HG03280 (cell line): ENCODE results near the gene STK32C.

Source experiments
- ATAC-seq: cut with Tn5 transposase; IDR thresholded peaks from one replicate; pipeline ENCODE4 v1.9.1; 2021; ENCODE audit warnings: mild to moderate bottlenecking, moderate library complexity; ENCODE audit not compliant: unreplicated experiment

STK32C gene

DNA sequence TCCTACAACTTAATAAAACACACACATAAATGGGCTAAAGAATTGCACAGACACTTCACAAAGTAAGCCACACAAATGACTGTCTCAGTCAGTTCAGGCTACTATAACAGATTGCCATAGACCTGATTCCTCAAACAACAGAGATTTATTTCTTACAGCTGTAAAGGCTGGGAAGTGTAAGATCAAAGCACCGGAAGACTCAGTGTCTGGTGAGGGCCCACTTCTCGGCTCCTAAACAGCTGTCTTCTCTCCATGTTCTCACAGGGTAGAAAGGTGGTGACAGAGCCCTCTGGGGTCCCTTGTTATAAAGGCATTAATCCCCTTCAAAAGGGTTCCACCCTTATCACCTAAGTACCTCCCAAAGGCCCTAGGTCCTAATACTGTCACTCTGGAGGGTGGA, 18.3 kb downstream of the STK32C start:
- ATAC-seq = no peak

DNA sequence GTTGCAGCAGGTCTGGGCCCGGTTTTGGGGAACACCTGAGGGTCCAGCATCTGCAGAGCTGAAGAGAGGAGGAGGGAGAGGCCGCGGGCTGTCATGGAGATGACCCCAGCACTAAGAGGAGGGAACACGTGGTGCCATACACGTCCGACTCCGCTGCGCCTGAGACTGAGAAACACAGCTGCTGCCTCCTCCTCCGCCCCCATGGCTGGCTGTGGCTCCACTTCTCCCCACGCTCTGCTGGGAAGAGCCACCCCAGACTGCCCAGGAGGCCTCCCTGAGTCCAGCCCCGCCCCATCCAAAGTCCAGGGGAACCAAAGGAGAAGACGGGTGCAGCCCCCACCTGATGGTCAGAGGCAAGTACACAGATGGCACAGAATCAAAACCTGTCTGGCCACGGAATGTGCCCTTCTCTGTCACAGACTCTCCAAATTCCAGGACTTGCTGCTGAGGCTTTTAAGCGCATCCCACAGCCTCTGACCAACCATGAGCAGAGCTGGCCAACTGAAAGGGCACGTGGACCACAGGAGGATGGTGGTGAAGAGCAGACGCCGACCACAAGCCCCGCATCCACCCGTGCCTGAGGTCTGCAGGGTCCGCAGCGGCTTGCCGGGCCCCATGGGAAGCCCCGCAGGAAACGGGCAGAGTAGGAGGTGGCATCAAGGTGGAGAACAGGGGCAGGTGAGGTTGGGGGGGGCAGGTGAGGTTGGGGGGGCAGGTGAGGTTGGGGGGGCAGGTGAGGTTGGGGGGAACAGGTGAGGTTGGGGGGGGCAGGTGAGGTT, 24.0 kb downstream of the STK32C start:
- ATAC-seq = no peak

DNA sequence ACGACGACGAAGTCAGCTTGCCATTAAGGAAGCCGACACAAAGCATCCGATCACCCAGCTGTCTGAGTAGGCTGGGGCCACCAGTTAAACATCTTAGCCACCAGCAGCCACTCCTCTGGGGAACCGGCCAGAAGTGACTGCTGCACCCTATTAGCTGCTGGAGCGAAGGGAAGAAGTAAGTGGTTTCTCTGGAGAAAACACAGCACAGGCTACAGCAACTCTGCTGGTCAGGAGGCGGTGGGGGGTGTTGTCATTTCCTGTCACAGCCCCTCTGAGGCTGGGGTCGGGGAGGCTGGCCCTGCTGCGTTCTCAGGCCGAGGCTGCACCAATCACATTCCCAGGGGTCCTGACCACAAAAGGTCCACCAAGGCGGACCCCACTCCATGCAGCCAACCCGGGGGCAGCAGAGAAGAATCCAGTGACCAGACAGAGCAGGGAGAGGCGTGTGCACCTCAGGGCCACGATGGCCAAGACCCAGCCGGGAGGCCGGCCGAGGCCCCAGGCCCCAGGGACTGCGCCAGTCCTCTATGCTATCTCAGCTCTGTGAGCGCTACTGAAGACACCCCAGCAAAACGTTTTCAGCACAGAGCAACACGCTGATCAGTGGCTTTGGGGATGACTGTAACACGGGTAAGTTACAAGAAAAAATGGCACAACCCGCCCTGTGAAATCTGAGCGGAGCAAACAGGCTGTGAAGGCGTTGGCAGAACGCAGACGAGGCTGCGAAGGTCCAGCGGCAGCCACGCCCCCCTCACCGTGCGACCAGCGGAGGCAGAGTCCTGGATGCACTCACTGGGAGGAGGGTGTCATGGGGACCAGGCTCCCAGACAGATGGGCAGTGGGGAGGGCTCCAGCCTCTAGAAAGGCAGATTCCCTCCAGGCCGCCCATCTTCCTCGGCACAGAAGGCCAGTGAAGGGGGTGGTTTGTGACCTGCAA, 24.8 kb downstream of the STK32C start:
- no peak for ATAC-seq

DNA sequence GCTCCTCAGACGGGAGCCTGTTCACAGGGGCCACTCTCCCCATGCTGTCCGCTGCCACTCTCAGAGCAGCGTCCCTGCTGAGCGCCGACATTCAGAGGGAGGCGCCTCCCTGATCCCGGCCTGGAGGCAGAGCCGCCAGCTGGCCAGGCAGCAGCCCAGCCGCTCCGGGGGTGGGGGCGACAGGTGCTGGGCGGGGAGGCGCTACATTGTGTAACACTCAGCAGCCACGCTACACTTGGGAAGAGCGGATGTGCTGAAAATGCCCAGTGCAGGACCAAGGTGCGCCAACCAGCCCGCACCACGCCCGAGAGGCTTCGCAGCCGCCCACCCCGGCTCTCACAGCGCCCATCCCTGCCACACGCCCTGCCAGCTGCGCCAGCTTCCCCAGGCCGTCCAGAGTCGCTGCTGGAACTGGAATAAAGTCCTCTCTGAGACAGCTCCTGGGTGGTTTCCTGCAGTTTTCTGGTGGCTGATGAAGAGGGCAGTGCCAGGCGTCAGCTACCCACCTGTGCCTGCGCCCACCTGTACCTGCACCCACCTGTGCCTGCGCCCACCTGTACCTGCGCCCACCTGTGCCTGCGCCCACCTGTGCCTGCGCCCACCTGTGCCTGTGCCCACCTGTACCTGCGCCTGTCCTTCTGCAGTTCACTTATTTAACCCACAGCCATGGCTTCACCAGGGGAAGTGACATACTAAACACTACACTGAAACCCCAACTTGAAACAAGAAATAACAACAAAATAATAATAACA, 25.7 kb downstream of the STK32C start:
- ATAC-seq = no peak

DNA sequence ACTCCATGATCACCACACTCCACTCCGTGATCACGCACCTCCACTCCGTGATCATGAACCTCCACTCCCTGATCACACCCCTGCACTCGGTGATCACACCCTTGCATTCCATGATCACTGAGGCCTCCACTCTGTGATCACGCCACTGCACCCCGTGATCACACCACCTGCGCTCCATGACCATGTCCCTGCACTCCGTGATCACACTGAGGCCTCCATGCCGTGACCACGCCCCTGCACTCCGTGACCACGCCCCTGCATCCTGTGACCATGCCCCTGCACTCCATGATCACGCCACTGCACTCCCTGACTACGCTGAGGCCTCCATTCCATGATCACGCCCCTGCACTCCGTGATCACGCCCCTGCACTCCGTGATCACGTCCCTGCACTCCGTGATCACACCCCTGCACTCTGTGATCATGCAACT, 27.1 kb downstream of the STK32C start:
- no peak for ATAC-seq

DNA sequence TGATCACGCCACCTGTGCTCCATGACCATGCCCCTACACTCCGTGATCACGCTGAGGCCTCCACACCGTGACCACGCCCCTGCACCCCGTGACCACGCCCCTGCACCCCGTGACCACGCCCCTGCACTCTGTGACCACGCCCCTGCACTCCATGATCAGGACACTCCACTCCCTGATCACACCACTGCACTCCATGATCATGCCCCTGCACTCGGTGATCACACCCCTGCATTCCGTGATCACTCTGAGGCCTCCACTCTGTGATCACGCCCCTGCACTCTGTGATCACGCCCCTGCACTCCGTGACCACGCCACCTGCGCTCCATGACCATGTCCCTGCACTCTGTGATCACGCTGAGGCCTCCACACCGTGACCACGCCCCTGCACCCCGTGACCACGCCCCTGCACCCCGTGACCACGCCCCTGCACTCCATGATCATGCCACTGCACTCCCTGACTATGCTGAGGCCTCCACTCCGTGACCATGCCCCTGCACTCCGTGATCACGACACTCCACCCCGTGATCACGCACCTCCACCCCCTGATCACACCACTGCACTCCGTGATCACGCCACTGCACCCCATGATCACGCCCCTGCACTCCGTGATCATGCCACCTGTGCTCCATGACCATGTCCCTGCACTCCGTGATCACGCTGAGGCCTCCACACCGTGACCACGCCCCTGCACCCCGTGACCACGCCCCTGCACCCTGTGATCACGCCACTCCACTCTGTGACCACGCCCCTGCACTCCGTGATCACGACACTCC, 27.7 kb downstream of the STK32C start:
- no peak for ATAC-seq

DNA sequence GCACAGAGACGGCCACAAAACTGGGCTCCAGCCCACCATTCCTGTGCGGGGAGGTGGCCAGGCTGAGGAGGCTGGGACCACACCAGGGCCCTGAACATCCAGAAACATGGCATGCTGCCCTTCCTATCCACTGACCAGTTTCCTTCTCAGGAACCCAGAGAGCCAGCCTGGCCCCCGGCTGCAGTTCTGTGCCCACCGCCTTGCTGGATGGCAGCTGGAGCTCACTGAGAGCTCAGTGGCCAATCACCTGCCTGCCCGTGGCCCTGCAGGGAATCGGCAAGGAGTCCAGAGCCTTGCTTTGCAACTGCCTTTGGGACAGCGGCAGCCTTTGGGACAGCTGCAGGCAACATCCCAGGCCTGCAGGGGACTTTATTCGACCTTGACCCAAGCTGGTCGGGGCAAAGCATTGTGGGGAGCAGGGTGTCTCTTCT, 30.4 kb downstream of the STK32C start:
- ATAC-seq = no peak

DNA sequence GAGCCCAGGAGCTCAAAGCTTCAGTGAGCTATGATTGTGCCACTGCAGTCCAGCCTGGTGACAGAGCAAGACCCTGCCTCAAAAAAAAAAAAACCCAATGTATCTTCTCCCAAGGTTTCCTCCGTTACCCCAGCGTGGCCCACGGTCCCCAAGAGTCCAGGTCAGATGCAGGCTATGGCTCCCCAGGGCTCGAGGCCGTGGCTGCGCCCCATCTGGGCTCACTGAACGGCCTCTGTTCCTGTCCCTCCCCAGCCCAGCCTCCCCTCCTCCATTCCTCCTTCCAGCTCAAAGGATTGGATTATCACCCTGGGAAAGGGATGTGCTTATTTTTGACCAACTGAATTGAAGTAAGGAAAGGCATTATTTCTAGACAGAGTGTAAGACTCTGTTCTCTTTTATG, 31.0 kb downstream of the STK32C start:
- no peak for ATAC-seq

DNA sequence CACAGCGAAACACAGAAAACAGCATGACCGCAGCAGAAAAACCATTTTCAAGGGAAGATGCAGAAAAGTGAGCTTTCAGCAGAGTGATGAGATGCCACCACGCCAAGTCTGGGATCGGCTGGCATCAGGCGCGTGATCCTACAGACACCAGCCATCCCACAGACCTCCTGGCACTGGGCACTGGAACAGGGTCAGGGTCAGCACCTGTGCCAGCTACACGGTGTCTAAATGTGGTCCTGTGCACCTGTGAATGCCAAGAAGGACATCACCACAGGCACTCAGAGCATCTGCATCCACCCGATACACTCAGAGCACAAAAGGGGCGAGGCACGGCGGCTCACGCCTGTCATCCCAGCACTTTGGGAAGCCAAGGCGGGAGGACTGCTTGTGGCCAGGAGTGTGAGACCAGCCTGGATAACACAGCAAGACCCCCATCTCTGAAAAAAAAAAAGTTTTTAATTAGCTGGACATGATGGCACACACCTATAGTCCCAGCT, 31.5 kb downstream of the STK32C start:
- no peak for ATAC-seq

DNA sequence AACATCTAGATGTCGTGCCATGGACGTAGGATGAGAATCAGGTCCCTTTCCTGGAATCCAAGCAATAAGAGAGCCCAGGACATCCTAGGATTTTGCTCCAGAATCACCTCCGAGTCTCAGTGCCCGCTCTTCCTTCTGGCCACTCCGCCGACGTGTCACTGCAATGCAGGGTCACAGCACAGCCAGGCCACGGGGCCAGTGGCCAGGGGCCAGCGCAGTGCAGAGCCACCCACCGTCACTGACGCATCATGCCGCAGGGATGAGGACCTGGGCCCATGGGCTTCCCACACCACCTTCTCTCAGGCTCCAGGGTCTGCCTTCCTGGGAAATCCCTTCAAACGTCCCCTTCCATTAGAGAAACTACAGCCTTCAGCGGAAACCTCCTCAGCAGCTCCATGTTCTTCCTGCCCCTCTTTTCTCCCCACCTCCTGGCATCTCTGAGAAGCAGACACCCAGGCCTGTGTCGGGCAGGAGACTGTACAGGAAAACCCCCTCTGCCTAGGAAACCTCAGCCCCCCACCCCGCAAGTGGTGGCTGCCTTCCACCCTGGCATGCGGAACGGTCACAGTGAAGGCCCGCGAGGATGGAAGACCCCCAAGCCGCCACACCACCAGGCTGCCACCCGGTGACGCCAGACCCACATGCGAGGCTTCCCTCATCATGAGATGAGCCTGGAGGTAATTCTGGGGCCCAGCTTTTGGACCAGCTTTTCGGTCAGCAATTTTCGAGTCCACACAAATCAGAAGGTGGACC, 32.1 kb downstream of the STK32C start:
- ATAC-seq = no peak

DNA sequence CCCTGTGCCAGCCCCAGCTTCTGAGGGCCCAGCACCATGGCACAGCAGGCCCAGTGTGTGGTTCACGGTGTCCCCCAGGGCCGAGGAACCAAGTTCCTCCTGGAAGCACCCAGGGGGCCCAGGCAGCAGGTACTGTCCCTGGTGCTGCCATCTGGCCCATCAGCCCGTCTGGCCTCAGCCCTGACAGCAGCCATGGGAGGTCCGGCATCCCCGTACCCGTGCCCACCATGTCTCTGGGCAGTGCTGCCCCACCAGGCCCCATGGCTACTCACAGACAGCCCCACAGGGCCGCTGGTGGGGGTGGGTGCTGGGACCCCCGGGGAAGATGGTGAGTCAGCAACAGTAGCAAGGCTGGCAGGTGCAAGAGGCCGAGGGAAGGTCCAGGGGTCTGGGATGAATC, 32.8 kb downstream of the STK32C start:
- ATAC-seq = no peak

DNA sequence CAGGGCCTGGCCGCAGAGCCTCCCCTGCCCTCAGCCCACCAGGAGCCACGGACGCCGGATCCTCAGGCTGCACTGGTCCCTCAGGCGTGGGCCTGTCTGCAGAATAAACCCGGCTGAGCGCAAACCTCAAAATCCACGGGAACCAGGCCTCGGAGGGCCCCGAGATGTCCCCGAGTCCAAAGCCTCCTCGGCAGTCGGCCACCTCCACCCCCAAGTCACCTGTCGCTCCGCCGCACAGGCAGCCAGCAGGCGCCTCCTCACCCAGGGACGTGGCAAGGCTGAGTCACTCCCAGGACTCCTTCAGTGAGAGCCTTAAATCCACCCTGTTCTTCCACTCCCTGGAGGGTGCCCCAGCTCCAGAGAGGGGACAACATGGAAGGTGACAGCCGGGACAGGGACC, 33.2 kb downstream of the STK32C start:
- ATAC-seq = no peak

DNA sequence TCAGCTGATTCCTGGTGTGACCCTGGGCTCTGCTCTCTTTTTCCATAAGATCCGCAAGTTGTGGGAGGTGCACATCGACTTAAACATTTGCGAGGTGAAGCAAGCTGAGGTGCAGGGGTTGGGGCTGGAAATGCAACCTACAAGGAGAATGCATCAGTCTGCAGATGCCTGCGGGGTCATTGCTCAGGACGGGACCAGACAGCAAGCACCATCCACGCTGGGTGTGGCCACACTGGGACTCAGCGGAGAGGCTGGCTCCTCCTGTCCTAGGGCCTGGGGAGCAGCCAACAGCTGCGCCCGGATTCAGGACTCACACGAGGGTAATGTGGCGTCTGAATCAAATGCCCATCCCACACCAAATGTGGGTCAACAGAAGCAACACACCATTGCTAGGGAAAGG, 33.8 kb downstream of the STK32C start:
- no peak for ATAC-seq

DNA sequence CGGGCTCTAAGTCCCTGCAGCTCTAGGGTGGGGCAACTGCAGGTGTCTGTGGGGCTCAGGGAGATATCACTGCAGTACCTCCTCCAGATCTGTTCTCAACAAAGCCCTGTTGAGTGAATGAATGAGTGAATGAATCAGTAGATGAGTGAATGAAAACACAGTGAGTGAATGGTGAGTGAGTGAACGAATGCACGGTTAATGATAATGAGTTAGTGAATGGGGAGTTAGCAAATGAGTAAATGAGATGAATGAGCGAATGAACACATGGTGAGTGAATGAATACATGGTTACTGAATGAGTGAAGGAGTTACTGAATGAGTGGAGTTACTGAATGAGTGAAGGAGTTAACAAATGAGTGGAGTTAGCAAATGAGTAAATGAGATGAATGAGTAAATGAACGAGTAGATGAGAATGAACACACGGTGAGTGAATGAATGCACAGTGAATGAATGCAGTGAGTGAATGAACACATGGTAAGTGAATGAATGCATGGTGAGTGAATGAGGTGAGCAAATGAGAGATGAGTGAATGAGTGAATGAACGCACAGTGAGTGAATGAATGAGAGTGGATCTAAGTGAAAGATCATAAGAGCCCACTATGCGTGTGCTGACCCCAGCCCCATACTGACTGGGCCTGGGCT, 34.3 kb downstream of the STK32C start:
- no peak for ATAC-seq

DNA sequence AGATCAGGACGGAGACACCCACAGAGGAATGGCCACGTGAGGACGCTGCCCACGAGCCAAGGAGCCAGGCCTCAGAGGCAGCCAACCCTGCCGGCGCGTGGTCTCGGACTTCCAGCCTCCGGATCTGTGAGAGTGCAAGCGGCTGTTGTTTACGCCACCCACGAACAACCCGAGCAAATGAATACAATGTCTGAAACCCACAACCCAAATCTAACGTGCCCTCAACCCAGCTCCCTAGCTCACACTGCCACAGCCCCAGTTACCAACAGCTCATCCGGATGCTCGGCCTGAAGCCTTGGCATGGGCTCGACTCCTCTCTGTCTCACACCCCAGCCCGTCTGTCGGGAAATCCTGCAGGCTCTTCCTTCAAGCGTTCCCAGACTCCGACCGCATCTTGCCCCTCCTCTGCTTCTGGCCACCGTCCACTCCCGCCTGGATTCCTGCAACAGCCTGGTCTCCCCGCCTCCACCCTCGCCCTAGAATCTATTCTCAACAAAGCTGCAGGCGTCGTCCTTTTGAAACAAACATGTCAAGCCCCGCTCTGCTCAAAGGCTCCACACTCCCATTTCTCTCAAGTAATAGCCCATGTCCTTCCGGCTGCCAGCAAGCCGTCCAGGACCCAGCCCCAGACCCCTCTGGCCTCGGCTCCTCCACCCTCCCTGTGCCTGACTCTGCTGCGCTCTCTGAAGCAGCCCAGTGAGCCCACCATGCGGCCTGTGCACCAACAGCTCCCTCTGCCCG, 35.3 kb downstream of the STK32C start:
- ATAC-seq = no peak

DNA sequence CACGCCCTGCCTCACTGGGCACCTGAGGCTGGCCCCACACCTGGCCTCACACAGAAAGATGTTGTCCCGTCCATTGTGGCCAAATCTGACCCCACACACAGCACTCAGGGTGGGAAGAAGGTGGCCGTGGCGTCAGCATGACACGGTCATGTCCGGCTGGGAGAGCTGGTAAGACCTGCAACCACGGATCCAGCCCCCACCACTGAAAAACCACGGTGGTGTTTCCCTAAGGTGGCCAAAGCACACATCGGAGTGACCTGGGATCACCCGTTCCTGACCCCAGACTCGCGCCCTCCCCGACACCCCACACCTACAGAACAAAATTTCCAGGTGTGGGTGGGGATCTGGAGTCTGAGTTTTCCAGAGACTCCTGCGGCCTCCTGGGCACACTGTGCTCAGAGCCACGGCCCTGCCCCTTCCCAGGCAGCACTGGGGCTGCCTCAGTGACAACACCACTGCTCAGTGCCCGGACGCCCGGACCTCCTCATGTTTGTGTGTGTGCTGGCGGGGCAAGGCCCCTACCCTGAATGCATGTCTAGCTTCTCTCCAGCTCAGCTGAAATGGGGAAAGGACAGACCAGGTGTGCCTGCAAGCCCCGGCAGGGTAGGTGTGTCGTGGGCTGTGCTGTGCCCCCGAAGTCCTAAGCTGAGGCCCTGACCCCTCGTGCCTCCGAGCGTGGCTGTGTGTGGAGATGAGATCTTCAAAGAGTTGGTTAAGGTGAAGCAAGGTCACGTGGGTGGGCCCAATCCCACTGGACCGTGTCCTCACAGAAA, 36.1 kb downstream of the STK32C start:
- no peak for ATAC-seq

DNA sequence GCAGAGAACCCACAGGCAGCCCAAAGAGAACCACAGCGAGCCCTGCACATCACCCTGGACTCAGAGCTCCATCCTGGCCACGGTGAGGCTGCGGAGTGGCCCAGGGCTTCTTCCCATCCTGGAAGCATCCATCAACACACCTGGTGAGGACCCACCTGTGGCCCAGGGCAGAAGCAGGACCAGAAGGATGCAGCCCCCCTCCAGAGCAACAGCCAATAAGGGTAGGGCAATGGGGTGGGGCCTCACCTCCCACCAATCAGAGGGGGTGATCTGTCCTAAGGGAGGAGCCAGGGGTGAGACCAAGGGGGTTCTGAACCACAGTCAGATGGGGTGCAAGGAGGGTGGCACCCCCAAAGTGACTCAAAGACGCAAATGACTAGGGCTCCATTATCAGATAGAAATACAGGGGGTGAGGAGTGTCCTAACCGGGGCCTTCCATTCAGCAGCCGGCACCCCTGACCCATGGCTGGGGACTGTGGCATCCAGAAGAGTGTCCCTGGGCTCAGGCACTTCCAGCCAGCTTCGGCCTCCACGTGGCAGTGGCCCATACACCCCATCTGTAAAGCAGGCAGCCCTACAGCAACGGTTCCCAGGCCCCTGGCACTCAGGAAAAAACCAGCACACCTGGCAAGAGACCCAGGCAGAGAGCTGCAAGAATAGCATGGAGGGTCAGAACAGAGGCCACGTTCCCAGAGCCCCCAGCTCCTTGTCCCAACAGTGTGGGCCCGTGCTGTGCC, 36.9 kb downstream of the STK32C start:
- no peak for ATAC-seq
